Measurements from ENCODE around the gene RFPL2.

The RFPL2 gene

GRCh38 chr22:32204856-32205722 is at the start of gene RFPL2:
Gene RFPL2 (minus strand): TSS chr22:32205073. CDS start chr22:32202451, 2,622 bp downstream.
- peak; percentile 5 for DNase-seq (ENCODE audit: low read depth)

- DNase-seq (ENCODE audit: low read depth), result no peak
Observed at GRCh38 chr22:32249231-32249630, 44.4 kb upstream of the RFPL2 start.

- DNase-seq (ENCODE audit: low read depth), result no peak
Observed at GRCh38 chr22:32248276-32248675, 43.4 kb upstream of the RFPL2 start.

GRCh38 chr22:32246166-32246565 is 41.3 kb upstream of the RFPL2 start:
- DNase-seq (ENCODE audit: low read depth), result no peak

GRCh38 chr22:32245042-32245441 is 40.2 kb upstream of the RFPL2 start:
- DNase-seq (ENCODE audit: low read depth), result no peak

- no peak for DNase-seq (ENCODE audit: low read depth)
Observed at GRCh38 chr22:32244547-32244946, 39.7 kb upstream of the RFPL2 start.

- peak; percentile 21 for DNase-seq (ENCODE audit: low read depth)
Observed at GRCh38 chr22:32240461-32240860, 35.6 kb upstream of the RFPL2 start.

- DNase-seq (ENCODE audit: low read depth), result no peak
Observed at GRCh38 chr22:32237906-32238305, 33.0 kb upstream of the RFPL2 start.

- DNase-seq (ENCODE audit: low read depth), result no peak
Observed at GRCh38 chr22:32236970-32237369, 32.1 kb upstream of the RFPL2 start.

- DNase-seq (ENCODE audit: low read depth), result no peak
Observed at GRCh38 chr22:32233091-32233490, 28.2 kb upstream of the RFPL2 start.

- no peak for DNase-seq (ENCODE audit: low read depth)
Observed at GRCh38 chr22:32232191-32232830, 27.4 kb upstream of the RFPL2 start.

GRCh38 chr22:32226326-32227104 is 21.6 kb upstream of the RFPL2 start:
- DNase-seq (ENCODE audit: low read depth), result no peak

- DNase-seq (ENCODE audit: low read depth), result no peak
Observed at GRCh38 chr22:32222991-32223390, 18.1 kb upstream of the RFPL2 start.

GRCh38 chr22:32219026-32219425 is 14.2 kb upstream of the RFPL2 start:
- DNase-seq (ENCODE audit: low read depth), result no peak

- peak; percentile 27 for DNase-seq (ENCODE audit: low read depth)
Observed at GRCh38 chr22:32218470-32218869, 13.6 kb upstream of the RFPL2 start.

- DNase-seq (ENCODE audit: low read depth), result no peak
Observed at GRCh38 chr22:32217465-32217864, 12.6 kb upstream of the RFPL2 start.

- DNase-seq (ENCODE audit: low read depth), result no peak
Observed at GRCh38 chr22:32216911-32217310, 12.0 kb upstream of the RFPL2 start.

- DNase-seq (ENCODE audit: low read depth), result no peak
Observed at GRCh38 chr22:32211011-32211410, 6.1 kb upstream of the RFPL2 start.

- no peak for DNase-seq (ENCODE audit: low read depth)
Observed at GRCh38 chr22:32208681-32209080, 3.8 kb upstream of the RFPL2 start.

- no peak for DNase-seq (ENCODE audit: low read depth)
Observed at GRCh38 chr22:32207971-32208480, 3.2 kb upstream of the RFPL2 start.

- peak; percentile 4 for DNase-seq (ENCODE audit: low read depth)
Observed at GRCh38 chr22:32206774-32207758, 2.2 kb upstream of the RFPL2 start.
